ENCODE results near the gene C1orf35.

DNA sequence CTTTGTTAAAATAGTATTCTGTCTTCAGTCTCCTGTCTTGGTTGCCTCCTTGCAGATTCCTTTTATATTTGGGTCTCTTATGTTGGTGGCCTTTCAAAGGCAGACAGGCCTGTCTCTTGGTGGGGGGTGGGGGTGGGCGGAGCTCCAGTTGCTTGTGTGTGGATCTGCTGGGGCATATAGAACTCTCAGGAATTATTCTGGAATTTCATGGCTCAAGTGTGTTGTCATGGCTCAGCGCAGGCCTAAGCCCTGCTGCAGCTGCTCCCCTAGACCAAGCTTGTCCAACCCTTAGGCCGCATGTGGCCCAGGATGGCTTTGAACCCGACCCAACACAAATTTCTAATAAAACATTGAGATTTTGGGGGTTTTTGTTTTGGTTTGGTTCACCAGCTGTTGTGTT lies 8.0 kb downstream of the C1orf35 start:
- TF ChIP-seq, protein P1, sequence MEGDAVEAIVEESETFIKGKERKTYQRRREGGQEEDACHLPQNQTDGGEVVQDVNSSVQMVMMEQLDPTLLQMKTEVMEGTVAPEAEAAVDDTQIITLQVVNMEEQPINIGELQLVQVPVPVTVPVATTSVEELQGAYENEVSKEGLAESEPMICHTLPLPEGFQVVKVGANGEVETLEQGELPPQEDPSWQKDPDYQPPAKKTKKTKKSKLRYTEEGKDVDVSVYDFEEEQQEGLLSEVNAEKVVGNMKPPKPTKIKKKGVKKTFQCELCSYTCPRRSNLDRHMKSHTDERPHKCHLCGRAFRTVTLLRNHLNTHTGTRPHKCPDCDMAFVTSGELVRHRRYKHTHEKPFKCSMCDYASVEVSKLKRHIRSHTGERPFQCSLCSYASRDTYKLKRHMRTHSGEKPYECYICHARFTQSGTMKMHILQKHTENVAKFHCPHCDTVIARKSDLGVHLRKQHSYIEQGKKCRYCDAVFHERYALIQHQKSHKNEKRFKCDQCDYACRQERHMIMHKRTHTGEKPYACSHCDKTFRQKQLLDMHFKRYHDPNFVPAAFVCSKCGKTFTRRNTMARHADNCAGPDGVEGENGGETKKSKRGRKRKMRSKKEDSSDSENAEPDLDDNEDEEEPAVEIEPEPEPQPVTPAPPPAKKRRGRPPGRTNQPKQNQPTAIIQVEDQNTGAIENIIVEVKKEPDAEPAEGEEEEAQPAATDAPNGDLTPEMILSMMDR (IDR thresholded peaks at IDR 0.05; ENCODE audit: low read depth, low read length) = no peak
- TF ChIP-seq EZH2phosphoT487 (IDR thresholded peaks at IDR 0.05; ENCODE audit: low read depth) = no peak
